DND-41 (cell line): Measurements from ENCODE around the gene EMC7.

Experiments
- EZH2 ChIP-seq: IDR thresholded peaks from 3 replicates; pipeline ENCODE4 v1.6.1; 2012; ENCODE audit warnings: borderline replicate concordance, low read depth, mild to moderate bottlenecking, moderate library complexity, low read length, inconsistent platforms; ENCODE audit not compliant: severe bottlenecking
- TF ChIP-seq, protein P1 (sequence below): IDR thresholded peaks from 2 replicates; pipeline ENCODE4 v1.5.1; 2012; ENCODE audit warnings: borderline replicate concordance, low read length, moderate library complexity, mild to moderate bottlenecking; ENCODE audit not compliant: poor library complexity, severe bottlenecking; ENCODE audit errors: extremely low read depth

GRCh38 chr15:34107315-34107714, 5.7 kb upstream of the EMC7 start:
- TF ChIP-seq, protein P1, sequence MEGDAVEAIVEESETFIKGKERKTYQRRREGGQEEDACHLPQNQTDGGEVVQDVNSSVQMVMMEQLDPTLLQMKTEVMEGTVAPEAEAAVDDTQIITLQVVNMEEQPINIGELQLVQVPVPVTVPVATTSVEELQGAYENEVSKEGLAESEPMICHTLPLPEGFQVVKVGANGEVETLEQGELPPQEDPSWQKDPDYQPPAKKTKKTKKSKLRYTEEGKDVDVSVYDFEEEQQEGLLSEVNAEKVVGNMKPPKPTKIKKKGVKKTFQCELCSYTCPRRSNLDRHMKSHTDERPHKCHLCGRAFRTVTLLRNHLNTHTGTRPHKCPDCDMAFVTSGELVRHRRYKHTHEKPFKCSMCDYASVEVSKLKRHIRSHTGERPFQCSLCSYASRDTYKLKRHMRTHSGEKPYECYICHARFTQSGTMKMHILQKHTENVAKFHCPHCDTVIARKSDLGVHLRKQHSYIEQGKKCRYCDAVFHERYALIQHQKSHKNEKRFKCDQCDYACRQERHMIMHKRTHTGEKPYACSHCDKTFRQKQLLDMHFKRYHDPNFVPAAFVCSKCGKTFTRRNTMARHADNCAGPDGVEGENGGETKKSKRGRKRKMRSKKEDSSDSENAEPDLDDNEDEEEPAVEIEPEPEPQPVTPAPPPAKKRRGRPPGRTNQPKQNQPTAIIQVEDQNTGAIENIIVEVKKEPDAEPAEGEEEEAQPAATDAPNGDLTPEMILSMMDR: no peak
- no peak for TF ChIP-seq EZH2
